GM18502 (cell line): Measurements from ENCODE around the gene CADM3.

ENCODE experiments used
- ATAC-seq: cut with Tn5 transposase; IDR thresholded peaks from one replicate; pipeline ENCODE4 v1.9.1; 2021; ENCODE audit warnings: mild to moderate bottlenecking; ENCODE audit not compliant: unreplicated experiment, poor library complexity

Gene CADM3

GRCh38 chr1:159172614-159173291, 1.3 kb downstream of the CADM3 start:
- ATAC-seq: no peak

- ATAC-seq: no peak
Observed at GRCh38 chr1:159173320-159173719, 1.9 kb downstream of the CADM3 start.

- ATAC-seq: no peak
Observed at GRCh38 chr1:159175571-159175970, 4.2 kb downstream of the CADM3 start.

GRCh38 chr1:159177272-159177907, 6.0 kb downstream of the CADM3 start:
- peak; percentile 46 for ATAC-seq

GRCh38 chr1:159179906-159180305, 8.5 kb downstream of the CADM3 start:
- no peak for ATAC-seq

- no peak for ATAC-seq
Observed at GRCh38 chr1:159180516-159180915, 9.1 kb downstream of the CADM3 start.

GRCh38 chr1:159181328-159182024, 10.1 kb downstream of the CADM3 start:
- no peak for ATAC-seq

- ATAC-seq: no peak
Observed at GRCh38 chr1:159184201-159184600, 12.8 kb downstream of the CADM3 start.

GRCh38 chr1:159185121-159185520, 13.7 kb downstream of the CADM3 start:
- no peak for ATAC-seq

- ATAC-seq: no peak
Observed at GRCh38 chr1:159187033-159187432, 15.6 kb downstream of the CADM3 start.

GRCh38 chr1:159187647-159188374, 16.4 kb downstream of the CADM3 start:
- ATAC-seq: no peak

- peak; percentile 98 for ATAC-seq
Observed at GRCh38 chr1:159188375-159188788, 17.0 kb downstream of the CADM3 start.

GRCh38 chr1:159190441-159190840, 19.0 kb downstream of the CADM3 start:
- ATAC-seq: no peak

- no peak for ATAC-seq
Observed at GRCh38 chr1:159196543-159196942, 25.1 kb downstream of the CADM3 start.

- peak; percentile 93 for ATAC-seq
Observed at GRCh38 chr1:159197561-159198557, 26.4 kb downstream of the CADM3 start.

GRCh38 chr1:159199901-159200300, 28.5 kb downstream of the CADM3 start:
- no peak for ATAC-seq

- ATAC-seq: no peak
Observed at GRCh38 chr1:159200769-159201168, 29.4 kb downstream of the CADM3 start.

- ATAC-seq: no peak
Observed at GRCh38 chr1:159201642-159202041, 30.2 kb downstream of the CADM3 start.

GRCh38 chr1:159203610-159204009, 32.2 kb downstream of the CADM3 start:
- no peak for ATAC-seq
